CD14-positive monocyte (primary cell): ENCODE data around the gene PERM1. TPM values are rescaled to one million over a fixed set of nuclear protein-coding genes. Genes with fewer than 3 reads are reported as not detected.
A peak's percentile ranks its signal among the peaks of the same experiment; 100 is the strongest.

ENCODE experiments used
- DNase-seq, 3 donors: peaks; one replicate each; pipeline ENCODE4 v3.0.0-alpha.2; 2011 to 2022
- H2AFZ ChIP-seq: 2 replicates; pipeline ENCODE4 v1.6.0; 2012; ENCODE audit warnings: mild to moderate bottlenecking, low read depth, low read length, inconsistent platforms; ENCODE audit not compliant: insufficient read depth, poor library complexity, severe bottlenecking
- H3K27ac ChIP-seq, 2 donors: 1 replicate in 1 of 2; 2 replicates in 1 of 2; pipeline ENCODE4 v1.5.1; 2012 to 2013; ENCODE audit warnings: low read length in 2 of 2, control low read depth in 1 of 2, inconsistent platforms in 1 of 2, low read depth in 1 of 2, mild to moderate bottlenecking in 1 of 2
- H3K27me3 ChIP-seq, 2 donors: one replicate each; pipeline versions ENCODE4 v1.6.0 to v1.6.1; 2011 to 2013; ENCODE audit warnings: low read length in 2 of 2; ENCODE audit not compliant: control insufficient read depth in 2 of 2, insufficient read depth in 2 of 2
- H3K36me3 ChIP-seq, 2 donors: replicated peaks in 1 of 2; 1 replicate in 1 of 2; 2 replicates in 1 of 2; pipeline versions ENCODE4 v1.5.1 to v1.6.1; 2012 to 2013; ENCODE audit warnings: low read length in 2 of 2, control low read depth in 1 of 2, inconsistent platforms in 1 of 2, mild to moderate bottlenecking in 1 of 2; ENCODE audit not compliant: insufficient read depth in 2 of 2, control insufficient read depth in 1 of 2
- H3K4me1 ChIP-seq, 2 donors: 1 replicate in 1 of 2; 2 replicates in 1 of 2; pipeline versions ENCODE4 v1.5.1 to v1.6.1; 2012 to 2013; ENCODE audit warnings: low read length in 2 of 2, control low read depth in 1 of 2, inconsistent platforms in 1 of 2, mild to moderate bottlenecking in 1 of 2, moderate library complexity in 1 of 2; ENCODE audit not compliant: insufficient read depth in 2 of 2, control insufficient read depth in 1 of 2
- H3K4me2 ChIP-seq: replicated peaks from 2 replicates; pipeline ENCODE3; 2012; ENCODE audit warnings: low read length, moderate library complexity, mild to moderate bottlenecking; ENCODE audit not compliant: poor library complexity, severe bottlenecking; ENCODE audit errors: extremely low read depth
- H3K4me3 ChIP-seq, 3 experiments: fragments of 200-600 bp in 1 of 3; sonication (generic) in 1 of 3; replicated peaks in 1 of 3; 1 replicate in 2 of 3; 2 replicates in 1 of 3; pipeline ENCODE4 v1.5.1; 2011 to 2013; ENCODE audit warnings: low read length in 3 of 3, mild to moderate bottlenecking in 3 of 3, control low read depth in 2 of 3, low read depth in 2 of 3, inconsistent platforms in 1 of 3, moderate library complexity in 1 of 3
- H3K79me2 ChIP-seq: 2 replicates; pipeline ENCODE4 v1.6.0; 2012; ENCODE audit warnings: mild to moderate bottlenecking, control low read depth, inconsistent platforms, low read length, moderate library complexity; ENCODE audit not compliant: insufficient read depth
- H3K9ac ChIP-seq: 2 replicates; pipeline ENCODE4 v1.6.0; 2017; ENCODE audit warnings: low read length, mild to moderate bottlenecking; ENCODE audit not compliant: insufficient read depth, poor library complexity, severe bottlenecking
- H3K9me3 ChIP-seq, 2 donors: replicated peaks in 1 of 2; 1 replicate in 1 of 2; 2 replicates in 1 of 2; pipeline versions ENCODE4 v1.5.1 to v1.6.1; 2012 to 2013; ENCODE audit warnings: low read length in 2 of 2, control low read depth in 1 of 2; ENCODE audit not compliant: control insufficient read depth in 1 of 2, insufficient read depth in 1 of 2
- H4K20me1 ChIP-seq: 2 replicates; pipeline ENCODE4 v1.6.0; 2012; ENCODE audit warnings: mild to moderate bottlenecking, low read length, control low read depth, moderate library complexity; ENCODE audit not compliant: insufficient read depth
- H3K27ac Mint-ChIP-seq, 7 donors: one replicate each; pipeline ENCODE4 v1.8.0; 2020; ENCODE audit warnings: mild to moderate bottlenecking in 7 of 7, mixed read lengths in 7 of 7, moderate library complexity in 6 of 7, inconsistent platforms in 2 of 7
- H3K27me3 Mint-ChIP-seq, 3 donors: one replicate each; pipeline ENCODE4 v1.8.0; 2021 to 2022; ENCODE audit warnings: low read depth in 3 of 3, mild to moderate bottlenecking in 3 of 3, mixed read lengths in 3 of 3, moderate library complexity in 3 of 3, inconsistent platforms in 1 of 3
- H3K36me3 Mint-ChIP-seq, 2 donors: one replicate each; pipeline ENCODE4 v1.8.0; 2020; ENCODE audit warnings: mixed read lengths in 2 of 2, inconsistent platforms in 1 of 2, mild to moderate bottlenecking in 1 of 2
- H3K4me1 Mint-ChIP-seq: one replicate; pipeline ENCODE4 v1.8.0; 2020; ENCODE audit warnings: mild to moderate bottlenecking, mixed read lengths
- H3K4me3 Mint-ChIP-seq, 2 donors: one replicate each; pipeline ENCODE4 v1.8.0; 2020; ENCODE audit warnings: mild to moderate bottlenecking in 2 of 2, mixed read lengths in 2 of 2, moderate library complexity in 1 of 2
- H3K9me3 Mint-ChIP-seq, 7 donors: one replicate each; pipeline ENCODE4 v1.8.0; 2020 to 2022; ENCODE audit warnings: mixed read lengths in 7 of 7, mild to moderate bottlenecking in 6 of 7, moderate library complexity in 6 of 7, inconsistent platforms in 2 of 7
- WGBS: methylation state at CpG from one replicate; pipeline ENCODE4 v1.1.5; 2013; ENCODE audit warnings: missing lambda C conversion rate; ENCODE audit not compliant: insufficient coverage; 5-methylcytosine and 5-hydroxymethylcytosine counted together
- intact Hi-C, 2 donors: fragments of 100-400 bp; cut with micrococcal nuclease; formaldehyde crosslinking; loops; one replicate each; pipeline versions ENCODE4 v1.15.0 to v1.15.1; 2023
- polyA plus RNA-seq, 3 donors: library from polyadenylated mRNA; depleted of rRNA in 1 of 3; unstranded in 2 of 3; stranded (reverse) in 1 of 3; fragments of 300-500 nt in 2 of 3; fragments of >200 nt in 1 of 3; fragmentation: Illumina TruSeq in 2 of 3; gene quantifications; 1 replicate in 2 of 3; 2 replicates in 1 of 3; pipeline ENCODE4 v1.2.3, GENCODE V29; 2012 to 2021
- TF ChIP-seq, protein P1 (sequence below): fragments of 200-600 bp; IDR thresholded peaks from one replicate; pipeline ENCODE4 v1.8.0; 2022; ENCODE audit warnings: antibody characterized with exemption, mild to moderate bottlenecking

The PERM1 gene
- polyA plus RNA-seq, 3 donors, result not detected

DNA sequence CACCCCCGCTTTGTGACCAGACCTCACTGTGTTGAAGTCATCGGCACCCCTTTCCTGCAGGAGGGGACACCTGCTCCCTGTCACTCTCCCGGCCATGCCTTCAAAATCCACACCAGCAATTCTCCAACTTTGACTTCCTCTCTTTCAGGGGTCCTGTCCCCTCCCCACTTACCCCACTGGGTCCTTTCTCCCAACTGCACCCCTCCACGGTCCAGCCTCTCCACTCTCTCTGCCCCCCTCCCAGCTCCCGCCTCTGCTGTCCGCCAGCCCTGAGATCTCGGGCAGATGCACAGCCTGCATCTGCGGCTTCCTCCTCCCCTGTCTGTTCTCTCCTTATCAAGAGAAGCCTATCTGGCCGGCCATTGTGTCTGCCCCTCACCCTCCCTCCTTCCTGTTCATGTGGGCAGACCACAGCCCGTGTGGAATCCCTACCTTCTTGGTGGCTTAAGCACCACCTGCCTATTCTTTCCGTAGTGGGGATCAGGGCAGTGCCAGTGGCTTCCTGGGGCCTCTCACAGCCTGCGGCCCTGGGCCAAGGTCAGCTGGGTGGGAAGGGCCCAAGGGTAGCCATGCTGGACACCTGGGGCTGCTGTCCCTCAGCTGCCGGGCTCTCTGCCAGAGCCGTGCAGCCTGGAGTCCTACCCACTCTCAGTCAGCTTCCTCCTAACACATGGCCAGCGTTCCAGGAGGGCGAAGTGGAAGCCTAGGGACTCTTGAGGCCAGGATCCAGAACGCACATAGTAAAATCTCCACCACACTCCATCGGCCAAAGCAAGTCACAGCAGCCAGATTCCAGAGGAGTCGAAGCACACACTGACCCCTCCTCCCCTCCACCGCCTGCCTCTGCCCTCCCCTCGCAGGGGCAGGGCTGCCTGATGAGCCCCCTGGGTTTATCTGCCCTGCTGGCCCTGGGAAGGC lies 23.1 kb upstream of the PERM1 start:
- no peaks in the 10 kb centered on the region for H3K79me2 ChIP-seq
- under 1% methylated on average over 15 of the region's 21 CpGs for WGBS
- H3K9me3 ChIP-seq, result peaks cover 0 to 5% of the 10 kb centered on the region in 2 donors
- intact Hi-C loops, result no loop called here
- H2AFZ ChIP-seq, result no peak overlapping the region
- H3K9ac ChIP-seq, result no peak overlapping the region
- H3K4me3 ChIP-seq, result no peak overlapping the region
- no peaks in the 10 kb centered on the region for H4K20me1 ChIP-seq
- H3K36me3 Mint-ChIP-seq, result peaks cover 0 to 4% of the 10 kb centered on the region in 2 donors
- peak overlapping the region in 1 of 2 donors; percentile 75 for H3K4me3 Mint-ChIP-seq
- H3K4me1 ChIP-seq, result peaks cover 11 to 20% of the 10 kb centered on the region in 2 donors
- H3K27ac Mint-ChIP-seq, result no peak overlapping the region
- no peaks in the 10 kb centered on the region for H3K36me3 ChIP-seq
- TF ChIP-seq, protein P1, sequence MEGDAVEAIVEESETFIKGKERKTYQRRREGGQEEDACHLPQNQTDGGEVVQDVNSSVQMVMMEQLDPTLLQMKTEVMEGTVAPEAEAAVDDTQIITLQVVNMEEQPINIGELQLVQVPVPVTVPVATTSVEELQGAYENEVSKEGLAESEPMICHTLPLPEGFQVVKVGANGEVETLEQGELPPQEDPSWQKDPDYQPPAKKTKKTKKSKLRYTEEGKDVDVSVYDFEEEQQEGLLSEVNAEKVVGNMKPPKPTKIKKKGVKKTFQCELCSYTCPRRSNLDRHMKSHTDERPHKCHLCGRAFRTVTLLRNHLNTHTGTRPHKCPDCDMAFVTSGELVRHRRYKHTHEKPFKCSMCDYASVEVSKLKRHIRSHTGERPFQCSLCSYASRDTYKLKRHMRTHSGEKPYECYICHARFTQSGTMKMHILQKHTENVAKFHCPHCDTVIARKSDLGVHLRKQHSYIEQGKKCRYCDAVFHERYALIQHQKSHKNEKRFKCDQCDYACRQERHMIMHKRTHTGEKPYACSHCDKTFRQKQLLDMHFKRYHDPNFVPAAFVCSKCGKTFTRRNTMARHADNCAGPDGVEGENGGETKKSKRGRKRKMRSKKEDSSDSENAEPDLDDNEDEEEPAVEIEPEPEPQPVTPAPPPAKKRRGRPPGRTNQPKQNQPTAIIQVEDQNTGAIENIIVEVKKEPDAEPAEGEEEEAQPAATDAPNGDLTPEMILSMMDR, result no peak
- peaks cover 2 to 23% (median 6%) of the 10 kb centered on the region in 7 donors for H3K9me3 Mint-ChIP-seq
- peaks cover 22% of the 10 kb centered on the region for H3K4me1 Mint-ChIP-seq
- no peak overlapping the region for H3K4me2 ChIP-seq
- DNase-seq, result no peak
- no peak overlapping the region for H3K27ac ChIP-seq
- H3K27me3 ChIP-seq, result peaks cover 15 to 54% of the 10 kb centered on the region in 2 donors
- H3K27me3 Mint-ChIP-seq, result peaks cover 55 to 86% (median 69%) of the 10 kb centered on the region in 3 donors

GRCh38 chr1:1004420-1004779 lies 22.5 kb upstream of the PERM1 start:
- H3K36me3 Mint-ChIP-seq, result peaks cover 0 to 4% of the 10 kb centered on the region in 2 donors
- WGBS, result 19% methylated on average over 5 of the region's 7 CpGs
- Histone ChIP-seq H3K9me3 (peaks cover 0 to 5% of the 10 kb centered on the region in 2 donors), H4K20me1 (no peaks in the 10 kb centered on the region), H3K27me3 (peaks cover 16 to 56% of the 10 kb centered on the region in 2 donors), H3K4me2 (no peak overlapping the region), H3K27ac (no peak overlapping the region), H3K36me3 (no peaks in the 10 kb centered on the region), H3K79me2 (no peaks in the 10 kb centered on the region), H3K4me1 (peaks cover 11 to 26% of the 10 kb centered on the region in 2 donors), H2AFZ (no peak overlapping the region), H3K9ac (no peak overlapping the region), H3K4me3 (no peak overlapping the region)
- peaks cover 2 to 23% (median 6%) of the 10 kb centered on the region in 7 donors for H3K9me3 Mint-ChIP-seq
- peaks cover 56 to 87% (median 70%) of the 10 kb centered on the region in 3 donors for H3K27me3 Mint-ChIP-seq
- no peak overlapping the region for H3K27ac Mint-ChIP-seq
- TF ChIP-seq, protein P1, result no peak
- H3K4me3 Mint-ChIP-seq, result peak overlapping the region in 1 of 2 donors; percentile 75
- DNase-seq, result no peak
- peaks cover 22% of the 10 kb centered on the region for H3K4me1 Mint-ChIP-seq
- intact Hi-C loops, result no loop called here
